ENCODE results near the gene TAF12. TPM values are rescaled to one million over a fixed set of nuclear protein-coding genes. Genes with fewer than 3 reads are reported as not detected.
"Not testable (repeated sequence)": the region's sequence is repeated elsewhere in the genome, so short reads cannot be mapped to it uniquely, and the experiment has no call there.

The TAF12 gene
- total and polyA plus RNA-seq, 4 donors: 9.5 to 14.5 (median 11.9) TPM

GRCh38 chr1:28591708-28592320 is 51.1 kb downstream of the TAF12 start, which contains the start of gene RAB42:
RAB42 (plus strand) TSS chr1:28592265; CDS start chr1:28592512, 247 bp downstream.
- Histone ChIP-seq H3K4me3 (ENCODE audit: low read depth in 1 of 3, low read length in 3 of 3) (peak within 1 kb of the TSS in 2 of 3 donors; percentile 12 to 55), H3K9me3 (ENCODE audit: control insufficient read depth in 4 of 4, low read length in 3 of 4) (no peaks in the 10 kb centered on the region), H3K9ac (ENCODE audit: low read depth in 1 of 2, low read length in 2 of 2) (no peak within 1 kb of the TSS), H3K27ac (ENCODE audit: low read depth in 1 of 2, low read length in 2 of 2) (no peak within 1 kb of the TSS), H3K36me3 (ENCODE audit: control insufficient read depth in 4 of 4, insufficient read depth in 3 of 4, low read depth in 1 of 4, low read length in 3 of 4) (peaks cover 0 to 2% (median 0%) of the 10 kb centered on the region in 4 donors), H3K27me3 (ENCODE audit: control insufficient read depth in 4 of 4, insufficient read depth in 4 of 4, low read length in 3 of 4) (no peaks in the 10 kb centered on the region), H3K4me1 (ENCODE audit: control insufficient read depth in 4 of 4, insufficient read depth in 4 of 4, low read length in 3 of 4) (peaks cover 0 to 4% (median 2%) of the 10 kb centered on the region in 4 donors)
- TF ChIP-seq ATF3 (IDR thresholded peaks at IDR 0.05): no peak
- TF ChIP-seq CTCF (IDR thresholded peaks at IDR 0.05; ENCODE audit: low read depth, low read length, missing input control): no peak
- TF ChIP-seq FOXA2 (IDR thresholded peaks at IDR 0.05): no peak
- no peak for TF ChIP-seq YY1 (IDR thresholded peaks at IDR 0.05)
- TF ChIP-seq JUND (IDR thresholded peaks at IDR 0.05): no peak
- no peak for TF ChIP-seq ZBTB33 (IDR thresholded peaks at IDR 0.05)
- TF ChIP-seq REST (IDR thresholded peaks at IDR 0.05): no peak
- peak; percentile 43 for DNase-seq (ENCODE audit: low spot score)
- 45% methylated on average over 13 of the region's 13 CpGs for WGBS

GRCh38 chr1:28586585-28587391 is 56.1 kb downstream of the TAF12 start:
- H3K36me3 ChIP-seq (ENCODE audit: control insufficient read depth in 4 of 4, insufficient read depth in 3 of 4, low read depth in 1 of 4, low read length in 3 of 4); H3K27ac ChIP-seq (ENCODE audit: low read depth in 1 of 2, low read length in 2 of 2); H3K4me3 ChIP-seq (ENCODE audit: low read depth in 1 of 3, low read length in 3 of 3); H3K27me3 ChIP-seq (ENCODE audit: control insufficient read depth in 4 of 4, insufficient read depth in 4 of 4, low read length in 3 of 4); H3K9ac ChIP-seq (ENCODE audit: low read depth in 1 of 2, low read length in 2 of 2); H3K9me3 ChIP-seq (ENCODE audit: control insufficient read depth in 4 of 4, low read length in 3 of 4); DNase-seq (ENCODE audit: low spot score): not testable (repeated sequence)
- WGBS: 94% methylated on average over 19 of the region's 19 CpGs
- peaks cover 0 to 11% (median 4%) of the 10 kb centered on the region in 4 donors for H3K4me1 ChIP-seq (ENCODE audit: control insufficient read depth in 4 of 4, insufficient read depth in 4 of 4, low read length in 3 of 4)

Measured in liver (tissue), 9 donors.